Mesothelial cell of epicardium (in vitro differentiated cells): ENCODE data around the gene KTN1. TPM values are rescaled to one million over a fixed set of nuclear protein-coding genes. Genes with fewer than 3 reads are reported as not detected.

ENCODE experiments used
- DNase-seq, 2 experiments: peaks; one replicate each; pipeline ENCODE4 v3.0.0; 2021; ENCODE audit warnings: low spot score in 2 of 2; ENCODE audit not compliant: unreplicated experiment in 2 of 2
- H3K27ac Mint-ChIP-seq: 2 replicates; pipeline ENCODE4 v1.8.0; 2021; ENCODE audit warnings: mixed read lengths
- H3K27me3 Mint-ChIP-seq: 2 replicates; pipeline ENCODE4 v1.8.0; 2021; ENCODE audit warnings: low read depth, mixed read lengths
- H3K36me3 Mint-ChIP-seq: 2 replicates; pipeline ENCODE4 v1.8.0; 2021; ENCODE audit warnings: mixed read lengths
- H3K4me1 Mint-ChIP-seq: 2 replicates; pipeline ENCODE4 v1.8.0; 2021; ENCODE audit warnings: mixed read lengths
- H3K4me3 Mint-ChIP-seq: 2 replicates; pipeline ENCODE4 v1.8.0; 2021; ENCODE audit warnings: mild to moderate bottlenecking, moderate library complexity, mixed read lengths
- H3K9me3 Mint-ChIP-seq: 2 replicates; pipeline ENCODE4 v1.8.0; 2021; ENCODE audit warnings: mixed read lengths
- total RNA-seq: library from RNA; stranded (reverse); gene quantifications from 3 replicates; pipeline ENCODE4 v1.2.1, GENCODE V29; 2021
- TF ChIP-seq, protein P1 (sequence below): fragments of 200-600 bp; sonication (generic); IDR thresholded peaks from one replicate; pipeline ENCODE4 v1.5.0; 2021; ENCODE audit warnings: antibody characterized with exemption; ENCODE audit not compliant: unreplicated experiment

The KTN1 gene
- total RNA-seq, 1 donor from 2014 or later, result 153 TPM

DNA sequence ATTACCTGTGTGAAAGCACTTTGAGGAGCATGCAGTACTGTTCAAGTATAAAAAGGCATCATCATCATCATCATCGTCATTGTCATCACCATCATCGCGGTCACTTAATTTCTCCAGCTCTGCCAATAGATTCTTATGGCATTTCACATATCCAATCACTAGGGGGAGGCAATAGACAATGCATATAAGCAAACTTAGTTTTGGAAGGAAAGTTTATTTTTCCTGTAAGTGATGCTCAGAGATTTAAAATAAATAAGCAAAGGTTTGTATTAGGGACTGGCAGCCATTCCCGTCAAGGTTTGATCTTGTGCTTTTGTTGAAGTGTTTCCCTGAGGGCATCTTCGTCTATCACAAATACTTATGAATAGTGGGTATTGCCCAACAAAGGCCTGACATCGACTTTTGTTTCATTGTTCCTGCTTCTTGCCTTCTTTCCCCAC is 127.4 kb downstream of the KTN1 start:
- H3K27ac Mint-ChIP-seq, result no peak overlapping the region
- DNase-seq, result no peak

GRCh38 chr14:55710506-55711041 is 130.6 kb downstream of the KTN1 start:
- no peak for DNase-seq
- Mint-ChIP-seq H3K27ac (no peak overlapping the region), H3K36me3 (no peaks in the 10 kb centered on the region), H3K4me3 (no peak overlapping the region), H3K27me3 (no peaks in the 10 kb centered on the region), H3K4me1 (no peaks in the 10 kb centered on the region), H3K9me3 (no peaks in the 10 kb centered on the region)
- TF ChIP-seq, protein P1, sequence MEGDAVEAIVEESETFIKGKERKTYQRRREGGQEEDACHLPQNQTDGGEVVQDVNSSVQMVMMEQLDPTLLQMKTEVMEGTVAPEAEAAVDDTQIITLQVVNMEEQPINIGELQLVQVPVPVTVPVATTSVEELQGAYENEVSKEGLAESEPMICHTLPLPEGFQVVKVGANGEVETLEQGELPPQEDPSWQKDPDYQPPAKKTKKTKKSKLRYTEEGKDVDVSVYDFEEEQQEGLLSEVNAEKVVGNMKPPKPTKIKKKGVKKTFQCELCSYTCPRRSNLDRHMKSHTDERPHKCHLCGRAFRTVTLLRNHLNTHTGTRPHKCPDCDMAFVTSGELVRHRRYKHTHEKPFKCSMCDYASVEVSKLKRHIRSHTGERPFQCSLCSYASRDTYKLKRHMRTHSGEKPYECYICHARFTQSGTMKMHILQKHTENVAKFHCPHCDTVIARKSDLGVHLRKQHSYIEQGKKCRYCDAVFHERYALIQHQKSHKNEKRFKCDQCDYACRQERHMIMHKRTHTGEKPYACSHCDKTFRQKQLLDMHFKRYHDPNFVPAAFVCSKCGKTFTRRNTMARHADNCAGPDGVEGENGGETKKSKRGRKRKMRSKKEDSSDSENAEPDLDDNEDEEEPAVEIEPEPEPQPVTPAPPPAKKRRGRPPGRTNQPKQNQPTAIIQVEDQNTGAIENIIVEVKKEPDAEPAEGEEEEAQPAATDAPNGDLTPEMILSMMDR, result no peak

More for the DNA sequence above, 127.4 kb downstream of the KTN1 start:
- no peaks in the 10 kb centered on the region for H3K36me3 Mint-ChIP-seq
- TF ChIP-seq, protein P1, result peak; percentile 54
- no peaks in the 10 kb centered on the region for H3K4me1 Mint-ChIP-seq
- H3K4me3 Mint-ChIP-seq, result no peak overlapping the region
- no peaks in the 10 kb centered on the region for H3K9me3 Mint-ChIP-seq
- no peaks in the 10 kb centered on the region for H3K27me3 Mint-ChIP-seq

DNA sequence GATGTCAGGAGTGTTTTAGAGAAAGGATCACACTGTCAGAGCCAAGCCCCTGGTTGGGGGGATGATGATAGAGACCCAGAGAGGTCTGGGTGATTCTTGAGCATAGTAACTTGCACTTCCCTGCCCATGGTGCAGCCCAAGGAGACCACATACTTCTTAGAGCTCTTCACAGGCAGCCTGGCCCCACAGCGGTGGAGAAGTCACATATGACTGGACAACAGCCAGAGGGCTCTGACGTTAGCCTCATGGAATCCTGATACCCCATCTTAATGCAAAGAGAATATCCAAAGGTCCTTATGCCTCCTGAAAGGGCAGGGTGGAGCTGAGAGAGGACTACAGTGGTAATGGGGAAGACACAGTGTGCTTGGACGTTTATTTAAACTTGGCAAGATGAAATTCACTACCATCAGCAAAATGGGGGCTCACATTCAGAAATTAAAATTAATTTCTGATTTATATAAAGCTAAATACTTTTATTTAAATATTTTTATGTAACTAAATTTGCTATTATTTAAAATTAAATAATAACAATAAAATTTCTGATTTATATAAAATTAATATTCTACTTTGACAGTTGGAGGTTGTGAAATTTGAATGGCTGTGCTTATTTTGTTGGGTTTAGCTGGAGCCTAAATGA is 131.3 kb downstream of the KTN1 start:
- Mint-ChIP-seq H3K27ac (no peak overlapping the region), H3K27me3 (no peaks in the 10 kb centered on the region), H3K36me3 (no peaks in the 10 kb centered on the region), H3K9me3 (no peaks in the 10 kb centered on the region), H3K4me3 (no peak overlapping the region), H3K4me1 (no peaks in the 10 kb centered on the region)
- DNase-seq, result no peak
- TF ChIP-seq, protein P1, result no peak

DNA sequence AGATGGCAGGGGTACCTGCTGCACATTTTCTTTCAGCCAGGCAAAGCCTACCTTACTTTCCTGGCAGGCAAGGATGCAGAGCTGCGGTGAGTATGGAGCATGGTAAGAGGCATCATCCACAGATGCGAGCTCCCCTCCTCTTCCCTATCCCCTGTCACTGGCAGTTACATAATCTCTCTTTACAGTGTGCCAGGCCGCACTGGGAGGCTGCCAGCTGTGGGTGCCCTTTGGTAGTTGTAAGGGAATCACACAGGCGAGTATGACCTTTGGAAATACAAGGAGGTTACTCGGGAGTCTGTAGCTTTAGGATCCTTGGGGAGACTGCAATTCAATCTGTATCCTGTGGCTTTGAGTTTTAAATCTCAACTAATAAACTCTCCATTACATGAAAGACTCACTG is 132.5 kb downstream of the KTN1 start:
- TF ChIP-seq, protein P1, result no peak
- Mint-ChIP-seq H3K27me3 (no peaks in the 10 kb centered on the region), H3K4me1 (no peaks in the 10 kb centered on the region), H3K27ac (no peak overlapping the region), H3K4me3 (no peak overlapping the region), H3K9me3 (no peaks in the 10 kb centered on the region), H3K36me3 (no peaks in the 10 kb centered on the region)
- DNase-seq, result no peak

DNA sequence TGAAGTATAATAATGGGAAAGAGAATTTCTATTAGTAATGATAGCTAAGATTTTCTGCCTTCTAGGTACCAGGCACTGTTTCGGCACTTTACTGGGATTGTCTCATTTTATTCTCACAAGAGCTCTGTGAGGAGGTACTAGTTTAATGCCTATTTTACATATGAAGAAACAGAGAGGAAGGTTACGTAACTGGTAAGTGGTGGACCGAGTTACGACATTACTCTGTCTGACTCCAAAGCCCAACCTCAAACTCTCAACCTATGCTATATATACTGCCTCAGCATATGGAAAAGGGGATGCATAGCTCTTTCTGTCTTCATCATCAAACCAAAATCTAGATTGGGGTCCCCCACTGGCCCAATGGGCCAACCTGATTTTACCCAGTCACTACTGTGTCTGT is 133.5 kb downstream of the KTN1 start:
- Mint-ChIP-seq H3K9me3 (no peaks in the 10 kb centered on the region), H3K36me3 (no peaks in the 10 kb centered on the region), H3K4me1 (no peaks in the 10 kb centered on the region), H3K4me3 (no peak overlapping the region), H3K27me3 (no peaks in the 10 kb centered on the region), H3K27ac (no peak overlapping the region)
- no peak for DNase-seq
- TF ChIP-seq, protein P1, result no peak
